ENCODE data around the gene SLC6A18. TPM values are rescaled to one million over a fixed set of nuclear protein-coding genes. Genes with fewer than 3 reads are reported as not detected.

The SLC6A18 gene
- total and polyA plus RNA-seq, 2 of the 4 experiments (the other 2 are of a cell fraction): not detected

GRCh38 chr5:1241509-1242080, 16.4 kb downstream of the SLC6A18 start:
- H2AK5ac ChIP-seq (ENCODE audit: low read depth, low read length): no peak overlapping the region
- no peak overlapping the region for H2AK9ac ChIP-seq (replicated peaks; ENCODE audit: low read depth, low read length, poor library complexity)
- H4K20me1 ChIP-seq (ENCODE audit: insufficient read depth, low read length): no peaks in the 10 kb centered on the region
- no peak overlapping the region for H2BK20ac ChIP-seq (ENCODE audit: low read depth, low read length)
- intact Hi-C loops (cut with micrococcal nuclease): no loop called here
- H3K9me1 ChIP-seq (ENCODE audit: insufficient read depth, low read length): no peaks in the 10 kb centered on the region
- no peak overlapping the region for H2BK5ac ChIP-seq (ENCODE audit: low read depth, low read length, poor library complexity, severe bottlenecking)
- no peak overlapping the region for H3K4ac ChIP-seq (ENCODE audit: low read depth, low read length)
- no peak overlapping the region for H2AFZ ChIP-seq (replicated peaks; ENCODE audit: low read length, poor library complexity)
- in situ Hi-C loops (cut with MboI; ENCODE audit: low sequenced_read_pairs): no loop called here
- no TSS peak for BruUV-seq (replicated peaks)
- H3K14ac ChIP-seq (replicated peaks; ENCODE audit: low read depth, low read length): no peak overlapping the region
- no peak overlapping the region for H3K23ac ChIP-seq (ENCODE audit: low read depth, low read length)
- H2BK120ac ChIP-seq (ENCODE audit: low read depth, low read length): no peak overlapping the region
- peaks cover under 1% of the 10 kb centered on the region; the same call in 1 of the 2 replicates for H3K9me3 ChIP-seq (ENCODE audit: control insufficient read depth, insufficient read depth, low read length)
- dilution Hi-C loops (cut with HindIII; ENCODE audit: low sequenced_read_pairs, unreplicated experiment): no loop called here
- H3K27me3 ChIP-seq (ENCODE audit: control insufficient read depth, insufficient read depth, low read length): peaks cover 2% of the 10 kb centered on the region; the same call in 1 of the 2 replicates
- no peak overlapping the region for H4K8ac ChIP-seq (ENCODE audit: low read depth in 2 of 2, low read length in 2 of 2)
- no peak overlapping the region for H2BK15ac ChIP-seq (ENCODE audit: low read depth, low read length)
- no peaks in the 10 kb centered on the region for H3K4me1 ChIP-seq (ENCODE audit: control insufficient read depth, insufficient read depth, low read length)
- H3K56ac ChIP-seq (ENCODE audit: extremely low read depth, insufficient read depth, low read length): no peak overlapping the region
- H4K5ac ChIP-seq (ENCODE audit: low read depth, low read length): no peak overlapping the region
- H3K4me2 ChIP-seq (ENCODE audit: low read depth, low read length): no peak overlapping the region
- H3K18ac ChIP-seq (ENCODE audit: low read depth, low read length): no peak overlapping the region
- no peaks in the 10 kb centered on the region for H3K36me3 ChIP-seq (ENCODE audit: control insufficient read depth, insufficient read depth, low read length)
- H3K79me1 ChIP-seq (ENCODE audit: low read depth in 1 of 2, low read length in 2 of 2): no peaks in the 10 kb centered on the region
- H3K9ac ChIP-seq (ENCODE audit: low read depth, low read length): no peak overlapping the region
- H3K4me3 ChIP-seq (ENCODE audit: insufficient read depth, low read depth, low read length): no peak overlapping the region
- 58% methylated on average over 14 of the region's 22 CpGs; no CpG with 5 or more reads in 1 of the 2 experiments for WGBS, 2 experiments (ENCODE audit: extremely low coverage in 2 of 2, insufficient read length in 1 of 2)
- CTCF ChIA-PET: no interaction called here
- H3K27ac ChIP-seq (ENCODE audit: insufficient read depth, low read length): no peak overlapping the region
- DNase-seq (no peak), ATAC-seq (ENCODE audit: low read depth) (no peak)
- POLR2A ChIA-PET (ENCODE audit: unreplicated experiment): no interaction called here
- no peak overlapping the region for H4K91ac ChIP-seq (ENCODE audit: insufficient read depth, low read depth, low read length)
- TF ChIP-seq CHD1 (IDR thresholded peaks at IDR 0.05; ENCODE audit: low read depth, low read length) (no peak), USF2 (IDR thresholded peaks at IDR 0.05; ENCODE audit: low read depth, low read length) (no peak), BHLHE40 (IDR thresholded peaks at IDR 0.05; ENCODE audit: low read depth, low read length) (no peak), FOS (IDR thresholded peaks at IDR 0.05; ENCODE audit: low read depth, low read length) (no peak), SMC3 (IDR thresholded peaks at IDR 0.05; ENCODE audit: low read depth, low read length) (no peak), NFE2L2 (IDR thresholded peaks at IDR 0.05; ENCODE audit: low read depth, low read length) (no peak), RAD21 (IDR thresholded peaks at IDR 0.05; ENCODE audit: low read length) (no peak), MAFK (IDR thresholded peaks at IDR 0.05; ENCODE audit: low read depth, low read length) (no peak), MAZ (IDR thresholded peaks at IDR 0.05; ENCODE audit: borderline replicate concordance, low read depth, low read length) (no peak), RCOR1 (IDR thresholded peaks at IDR 0.05; ENCODE audit: insufficient replicate concordance, low read length) (no peak), POLR2A (IDR thresholded peaks at IDR 0.05; ENCODE audit: low read depth, low read length) (no peak), ELK1 (IDR thresholded peaks at IDR 0.05; ENCODE audit: borderline replicate concordance, low read depth, low read length) (no peak), MXI1 (IDR thresholded peaks at IDR 0.05; ENCODE audit: borderline replicate concordance, low read depth, low read length) (no peak)
